ENCODE measurements around the gene RPGRIP1L.

GRCh38 chr16:53571763-53572162 lies 131.9 kb downstream of the RPGRIP1L start:
- TF ChIP-seq CTCF (IDR thresholded peaks at IDR 0.05) (no peak), POLR2A (IDR thresholded peaks at IDR 0.05) (no peak), EP300 (IDR thresholded peaks at IDR 0.05) (no peak)

All from tibial nerve (tissue), 4 donors.